Stomach (tissue), 9 donors: ENCODE data around the gene MARCHF3. TPM values are rescaled to one million over a fixed set of nuclear protein-coding genes. Genes with fewer than 3 reads are reported as not detected.

Experiments
- DNase-seq, 2 donors: peaks; one replicate each; pipeline versions ENCODE4 v3.0.0 to v3.0.0-alpha.2; 2013 to 2019
- H3K27ac ChIP-seq, 5 donors: fragments of 200-600 bp in 4 of 5; sonication (generic) in 4 of 5; one replicate each; pipeline ENCODE4 v1.5.1; 2013 to 2019; ENCODE audit warnings: mild to moderate bottlenecking in 1 of 5, moderate library complexity in 1 of 5
- H3K27me3 ChIP-seq, 3 donors: fragments of 200-600 bp; sonication (generic); one replicate each; pipeline ENCODE4 v1.5.1; 2017 to 2019; ENCODE audit warnings: mixed run types in 1 of 3
- H3K36me3 ChIP-seq, 4 donors: fragments of 200-600 bp; sonication (generic); 1 replicate in 3 of 4; 2 replicates in 1 of 4; pipeline ENCODE4 v1.5.1; 2016 to 2019
- H3K4me1 ChIP-seq, 4 donors: fragments of 200-600 bp; sonication (generic); one replicate each; pipeline ENCODE4 v1.5.1; 2016 to 2019
- H3K4me3 ChIP-seq, 4 donors: fragments of 200-600 bp; sonication (generic) in 3 of 4; one replicate each; pipeline ENCODE4 v1.5.1; 2016 to 2019; ENCODE audit warnings: mild to moderate bottlenecking in 1 of 4
- H3K9me3 ChIP-seq, 4 donors: fragments of 200-600 bp; sonication (generic); one replicate each; pipeline ENCODE4 v1.5.1; 2016 to 2019
- CTCF ChIP-seq, 7 experiments: fragments of 450-650 bp in 4 of 7; fragments of 200-600 bp in 3 of 7; sonication (generic) in 3 of 7; IDR thresholded peaks; one replicate each; pipeline ENCODE4 v1.5.1; 2016 to 2019; ENCODE audit warnings: antibody characterized with exemption in 7 of 7, control low read depth in 2 of 7, mild to moderate bottlenecking in 1 of 7
- EP300 ChIP-seq: sonication (generic); formaldehyde crosslinking; IDR thresholded peaks from one replicate; pipeline ENCODE4 v1.6.1; 2017; ENCODE audit warnings: antibody characterized with exemption
- POLR2A ChIP-seq, 4 donors: fragments of 450-650 bp; IDR thresholded peaks; one replicate each; pipeline ENCODE4 v1.6.1; 2016; ENCODE audit warnings: antibody characterized with exemption in 4 of 4, control low read depth in 2 of 4, mild to moderate bottlenecking in 1 of 4, moderate library complexity in 1 of 4
- POLR2AphosphoS5 ChIP-seq, 3 donors: sonication (generic); formaldehyde crosslinking; IDR thresholded peaks; one replicate each; pipeline ENCODE4 v1.6.1; 2016; ENCODE audit warnings: antibody characterized with exemption in 3 of 3
- WGBS, 5 donors: extraction: QIAGEN DNeasy Blood & Tissue Kit in 3 of 5; methylation state at CpG; one replicate each; pipeline versions ENCODE4 v1.1.5 to v1.1.7; 2013 to 2018; 5-methylcytosine and 5-hydroxymethylcytosine counted together
- intact Hi-C: fragments of 100-400 bp; cut with DNase I; formaldehyde crosslinking; loops from one replicate; pipeline ENCODE4 v1.15.1; 2023; ENCODE audit warnings: low total_unique reads
- polyA plus RNA-seq, 3 donors: library from polyadenylated mRNA; stranded (reverse); fragments of 200-250 nt; gene quantifications; one replicate each; pipeline ENCODE4 v1.2.3, GENCODE V29; 2013
- total RNA-seq, 5 donors: library from RNA; depleted of rRNA; stranded (reverse); fragments of >200 nt; gene quantifications; one replicate each; pipeline versions ENCODE4 v1.1.0 to v1.2.3, GENCODE V29; 2014 to 2016
- donor health status: healthy with polysubstance abuse.
- donor health status: Bipolar disorder and iron deficiency.
- donor health status: healthy.

The MARCHF3 gene
- total and polyA plus RNA-seq, 8 donors = 1.1 to 11.9 (median 2.6) TPM; not detected in 1

GRCh38 chr5:126925482-126925881 is 104.9 kb downstream of the MARCHF3 start:
- Histone ChIP-seq H3K4me3 (no peak overlapping the region), H3K36me3 (no peaks in the 10 kb centered on the region), H3K4me1 (peaks cover 0 to 3% (median 0%) of the 10 kb centered on the region in 4 donors), H3K27me3 (no peaks in the 10 kb centered on the region), H3K27ac (no peak overlapping the region), H3K9me3 (no peaks in the 10 kb centered on the region)
- DNase-seq = no peak
- no peak for TF ChIP-seq CTCF (IDR thresholded peaks at IDR 0.05)
- 79 to 88% (median 87%) methylated on average over 3 of the region's 3 CpGs for WGBS, 5 donors
- intact Hi-C loops = no loop called here

- 95 to 96% (median 95%) methylated on average over 9 of the region's 9 CpGs for WGBS, 5 donors
- Histone ChIP-seq H3K36me3 (no peaks in the 10 kb centered on the region), H3K4me3 (no peak overlapping the region), H3K9me3 (no peaks in the 10 kb centered on the region), H3K4me1 (peaks cover 0 to 9% (median 3%) of the 10 kb centered on the region in 4 donors), H3K27ac (no peak overlapping the region), H3K27me3 (no peaks in the 10 kb centered on the region)
- TF ChIP-seq CTCF (IDR thresholded peaks at IDR 0.05) (no peak), EP300 (no peak), POLR2AphosphoS5 (IDR thresholded peaks at IDR 0.05) (no peak), POLR2A (IDR thresholded peaks at IDR 0.05) (no peak)
- DNase-seq = no peak
- intact Hi-C loops = no loop called here
These were observed 105.9 kb downstream of the MARCHF3 start for GRCh38 chr5:126924331-126925033.

GRCh38 chr5:126921241-126922091 is 108.9 kb downstream of the MARCHF3 start:
- WGBS, 5 donors = 71 to 80% (median 76%) methylated on average over 8 to 9 of the region's 9 CpGs

More at GRCh38 chr5:126921241-126922091, 108.9 kb downstream of the MARCHF3 start:
- no peak for TF ChIP-seq EP300
- no peak for TF ChIP-seq CTCF (IDR thresholded peaks at IDR 0.05)
- no peak for TF ChIP-seq POLR2A (IDR thresholded peaks at IDR 0.05)
- TF ChIP-seq POLR2AphosphoS5 (IDR thresholded peaks at IDR 0.05) = no peak
- intact Hi-C loops = no loop called here
- no peak for DNase-seq
- no peak overlapping the region for H3K27ac ChIP-seq
- H3K9me3 ChIP-seq = no peaks in the 10 kb centered on the region
- peaks cover 0 to 29% (median 13%) of the 10 kb centered on the region in 4 donors for H3K4me1 ChIP-seq
- H3K27me3 ChIP-seq = no peaks in the 10 kb centered on the region
- H3K4me3 ChIP-seq = no peak overlapping the region
- no peaks in the 10 kb centered on the region for H3K36me3 ChIP-seq
